ENCODE measurements around the gene ARHGAP11B.
"Not testable (repeated sequence)": the region's sequence is repeated elsewhere in the genome, so short reads cannot be mapped to it uniquely, and the experiment has no call there.

ARHGAP11B gene

GRCh38 chr15:30625436-30626193 lies at the start of gene ARHGAP11B:
TSS of gene ARHGAP11B (plus strand) at chr15:30626128.
- 0% methylated on average over 14 to 17 of the region's 35 CpGs for WGBS, 2 experiments (ENCODE audit: insufficient coverage in 2 of 2)

GRCh38 chr15:30579394-30579970 lies 46.4 kb upstream of the ARHGAP11B start:
- not testable (repeated sequence) for H3K4me3 ChIP-seq (ENCODE audit: extremely low read depth, insufficient read depth, low read length, poor library complexity, severe bottlenecking); H3K36me3 ChIP-seq (ENCODE audit: control insufficient read depth, insufficient read depth, low read length); H3K4me1 ChIP-seq (ENCODE audit: control insufficient read depth, insufficient read depth, low read length, poor library complexity, severe bottlenecking); H3K27ac ChIP-seq (ENCODE audit: low read depth, low read length, severe bottlenecking); H3K9me3 ChIP-seq (ENCODE audit: control insufficient read depth, low read length)
- WGBS, 2 experiments (ENCODE audit: insufficient coverage in 2 of 2), result no CpG with 5 or more reads among the region's 6 CpGs

More at GRCh38 chr15:30625436-30626193, at the start of gene ARHGAP11B:
- H3K4me1 ChIP-seq (ENCODE audit: control insufficient read depth, insufficient read depth, low read length, poor library complexity, severe bottlenecking); H3K9me3 ChIP-seq (ENCODE audit: control insufficient read depth, low read length); H3K36me3 ChIP-seq (ENCODE audit: control insufficient read depth, insufficient read depth, low read length): not testable (repeated sequence)
- Histone ChIP-seq H3K4me3 (ENCODE audit: extremely low read depth, insufficient read depth, low read length, poor library complexity, severe bottlenecking) (peak within 1 kb of the TSS; percentile 56), H3K27ac (ENCODE audit: low read depth, low read length, severe bottlenecking) (peak within 1 kb of the TSS; percentile 78)

DNA sequence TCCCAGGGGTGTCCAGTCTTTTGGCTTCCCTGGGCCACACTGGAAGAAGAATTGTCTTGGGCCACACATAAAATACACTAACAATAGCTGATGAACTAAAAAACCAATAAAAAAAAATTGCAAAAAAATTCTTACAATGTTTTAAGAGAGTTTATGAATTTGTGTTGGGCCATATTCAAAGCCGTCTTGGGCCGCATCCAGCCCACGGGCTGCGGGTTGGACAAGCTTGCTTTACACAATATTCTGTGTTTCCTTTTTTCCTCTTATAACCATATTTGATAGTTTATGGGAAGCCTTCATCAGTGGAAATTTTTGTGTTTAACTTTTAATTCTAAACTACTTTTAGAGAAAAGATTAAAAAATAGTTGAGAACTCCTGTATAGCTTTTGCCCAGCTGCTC lies 45.2 kb upstream of the ARHGAP11B start:
- WGBS, 2 experiments (ENCODE audit: insufficient coverage in 2 of 2), result no CpG with 5 or more reads among the region's 4 CpGs
- not testable (repeated sequence) for H3K4me1 ChIP-seq (ENCODE audit: control insufficient read depth, insufficient read depth, low read length, poor library complexity, severe bottlenecking); H3K27ac ChIP-seq (ENCODE audit: low read depth, low read length, severe bottlenecking); H3K9me3 ChIP-seq (ENCODE audit: control insufficient read depth, low read length); H3K36me3 ChIP-seq (ENCODE audit: control insufficient read depth, insufficient read depth, low read length); H3K4me3 ChIP-seq (ENCODE audit: extremely low read depth, insufficient read depth, low read length, poor library complexity, severe bottlenecking)

DNA sequence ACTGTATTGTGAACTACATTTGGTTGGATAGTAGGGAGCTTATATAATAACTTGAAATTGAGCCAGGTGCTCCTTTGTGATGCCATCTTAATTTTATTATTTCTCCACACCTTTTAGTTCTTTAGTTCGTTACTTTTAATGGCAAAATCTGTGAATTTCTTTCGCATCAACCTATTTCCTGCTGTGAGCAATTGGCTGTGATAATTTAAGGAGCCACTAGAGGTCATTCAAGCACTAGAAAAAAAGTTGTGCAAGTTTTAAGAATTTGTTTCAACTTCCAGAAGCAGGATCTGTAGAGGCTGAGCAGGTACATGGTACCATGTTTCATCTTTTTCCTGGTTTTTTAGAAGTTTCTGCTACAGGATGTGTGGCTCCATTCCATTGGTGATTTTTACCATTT lies 27.0 kb upstream of the ARHGAP11B start:
- not testable (repeated sequence) for H3K27ac ChIP-seq (ENCODE audit: low read depth, low read length, severe bottlenecking); H3K4me1 ChIP-seq (ENCODE audit: control insufficient read depth, insufficient read depth, low read length, poor library complexity, severe bottlenecking); H3K4me3 ChIP-seq (ENCODE audit: extremely low read depth, insufficient read depth, low read length, poor library complexity, severe bottlenecking); H3K9me3 ChIP-seq (ENCODE audit: control insufficient read depth, low read length); H3K36me3 ChIP-seq (ENCODE audit: control insufficient read depth, insufficient read depth, low read length)
- 50% methylated on average over 1 of the region's 2 CpGs; no CpG with 5 or more reads in 1 of the 2 experiments for WGBS, 2 experiments (ENCODE audit: insufficient coverage in 2 of 2)

DNA sequence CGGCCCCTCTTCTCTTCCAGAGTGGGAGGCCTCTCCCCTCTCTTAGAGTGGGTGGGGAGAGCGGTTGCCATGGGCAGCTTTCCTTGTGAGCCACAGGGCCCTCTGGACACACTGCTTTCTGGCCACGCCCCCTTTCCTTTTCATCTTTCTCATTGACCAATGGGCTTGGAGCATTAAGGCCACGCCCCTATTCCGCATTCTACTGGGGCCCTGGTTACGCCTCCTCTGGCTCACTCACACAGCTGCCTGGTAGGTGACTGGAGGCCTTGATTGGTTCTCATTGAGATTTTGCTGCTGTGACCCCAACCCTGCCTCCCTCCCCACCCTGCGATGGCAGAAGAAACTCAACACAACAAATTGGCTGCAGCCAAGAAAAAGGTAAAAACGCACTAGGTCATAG lies 22.1 kb upstream of the ARHGAP11B start, which contains the start of gene GOLGA8H:
Gene GOLGA8H (plus strand): TSS at position 233 of the 400 bp plus-strand sequence. CDS start 98 bp downstream, at position 331.
- not testable (repeated sequence) for H3K36me3 ChIP-seq (ENCODE audit: control insufficient read depth, insufficient read depth, low read length); H3K9me3 ChIP-seq (ENCODE audit: control insufficient read depth, low read length); H3K27ac ChIP-seq (ENCODE audit: low read depth, low read length, severe bottlenecking); H3K4me1 ChIP-seq (ENCODE audit: control insufficient read depth, insufficient read depth, low read length, poor library complexity, severe bottlenecking); H3K4me3 ChIP-seq (ENCODE audit: extremely low read depth, insufficient read depth, low read length, poor library complexity, severe bottlenecking)
- 80 to 100% methylated on average over 1 to 3 of the region's 8 CpGs for WGBS, 2 experiments (ENCODE audit: insufficient coverage in 2 of 2)

DNA sequence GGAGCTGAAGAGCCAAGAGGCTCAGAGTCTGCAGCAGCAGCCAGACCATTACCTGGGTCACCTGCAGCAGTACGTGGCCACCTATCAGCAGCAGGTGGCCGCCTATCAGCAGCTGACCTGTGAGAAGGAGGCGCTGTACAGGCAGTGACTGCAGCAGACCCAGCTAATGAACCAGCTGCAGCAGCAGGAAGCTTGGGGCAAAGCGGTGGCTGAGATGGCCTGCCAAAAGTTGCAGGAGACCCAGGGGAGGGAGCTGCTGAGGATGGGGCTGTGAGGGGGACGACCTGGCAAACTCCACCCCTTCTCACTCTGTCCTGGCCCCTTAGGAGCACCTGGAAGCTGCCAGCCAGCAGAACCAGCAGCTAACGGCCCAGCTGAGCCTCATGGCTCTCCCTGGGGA lies 13.7 kb upstream of the ARHGAP11B start:
- H3K27ac ChIP-seq (ENCODE audit: low read depth, low read length, severe bottlenecking); H3K4me1 ChIP-seq (ENCODE audit: control insufficient read depth, insufficient read depth, low read length, poor library complexity, severe bottlenecking): not testable (repeated sequence)
- WGBS, 2 experiments (ENCODE audit: insufficient coverage in 2 of 2), result no CpG with 5 or more reads among the region's 6 CpGs

GRCh38 chr15:30621342-30621741 lies 4.6 kb upstream of the ARHGAP11B start:
- not testable (repeated sequence) for H3K27ac ChIP-seq (ENCODE audit: low read depth, low read length, severe bottlenecking); H3K4me3 ChIP-seq (ENCODE audit: extremely low read depth, insufficient read depth, low read length, poor library complexity, severe bottlenecking); H3K4me1 ChIP-seq (ENCODE audit: control insufficient read depth, insufficient read depth, low read length, poor library complexity, severe bottlenecking); H3K9me3 ChIP-seq (ENCODE audit: control insufficient read depth, low read length); H3K36me3 ChIP-seq (ENCODE audit: control insufficient read depth, insufficient read depth, low read length)
- WGBS, 2 experiments (ENCODE audit: insufficient coverage in 2 of 2), result 0% methylated on average over 1 of the region's 3 CpGs; no CpG with 5 or more reads in 1 of the 2 experiments

More for the DNA sequence above, 13.7 kb upstream of the ARHGAP11B start:
- H3K9me3 ChIP-seq (ENCODE audit: control insufficient read depth, low read length); H3K36me3 ChIP-seq (ENCODE audit: control insufficient read depth, insufficient read depth, low read length); H3K4me3 ChIP-seq (ENCODE audit: extremely low read depth, insufficient read depth, low read length, poor library complexity, severe bottlenecking): not testable (repeated sequence)

GRCh38 chr15:30626194-30626565 lies 252 bp downstream of the ARHGAP11B start:
- Histone ChIP-seq H3K27ac (ENCODE audit: low read depth, low read length, severe bottlenecking) (peak overlapping the region; percentile 78), H3K4me3 (ENCODE audit: extremely low read depth, insufficient read depth, low read length, poor library complexity, severe bottlenecking) (peak overlapping the region; percentile 56)
- not testable (repeated sequence) for H3K4me1 ChIP-seq (ENCODE audit: control insufficient read depth, insufficient read depth, low read length, poor library complexity, severe bottlenecking); H3K9me3 ChIP-seq (ENCODE audit: control insufficient read depth, low read length); H3K36me3 ChIP-seq (ENCODE audit: control insufficient read depth, insufficient read depth, low read length)
- 0% methylated on average over 4 to 6 of the region's 22 CpGs for WGBS, 2 experiments (ENCODE audit: insufficient coverage in 2 of 2)

DNA sequence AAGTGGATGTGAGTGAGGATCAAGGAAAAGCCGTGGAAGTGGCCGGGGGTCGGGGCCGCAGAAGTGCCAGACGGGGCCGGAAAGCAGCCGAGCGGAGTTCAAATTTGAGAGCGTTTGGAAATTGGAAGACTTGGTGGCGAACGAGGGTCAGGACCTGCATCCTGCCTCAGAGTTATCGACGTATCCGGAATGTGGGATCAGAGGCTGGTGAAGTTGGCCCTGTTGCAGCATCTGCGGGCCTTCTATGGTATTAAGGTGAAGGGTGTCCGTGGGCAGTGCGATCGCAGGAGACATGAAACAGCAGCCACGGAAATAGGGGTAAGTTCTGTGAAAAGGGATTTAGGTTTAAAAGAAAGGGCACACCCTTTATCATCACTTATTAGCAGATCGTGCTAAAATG lies 704 bp downstream of the ARHGAP11B start:
- peak overlapping the region; percentile 78 for H3K27ac ChIP-seq (ENCODE audit: low read depth, low read length, severe bottlenecking)
- WGBS, 2 experiments (ENCODE audit: insufficient coverage in 2 of 2), result 0% methylated on average over 4 of the region's 20 CpGs; no CpG with 5 or more reads in 1 of the 2 experiments
- not testable (repeated sequence) for H3K36me3 ChIP-seq (ENCODE audit: control insufficient read depth, insufficient read depth, low read length); H3K4me1 ChIP-seq (ENCODE audit: control insufficient read depth, insufficient read depth, low read length, poor library complexity, severe bottlenecking); H3K9me3 ChIP-seq (ENCODE audit: control insufficient read depth, low read length)
- peak overlapping the region; percentile 56 for H3K4me3 ChIP-seq (ENCODE audit: extremely low read depth, insufficient read depth, low read length, poor library complexity, severe bottlenecking)

- Histone ChIP-seq H3K27ac (ENCODE audit: low read depth, low read length, severe bottlenecking) (no peak overlapping the region), H3K4me1 (ENCODE audit: control insufficient read depth, insufficient read depth, low read length, poor library complexity, severe bottlenecking) (peaks cover 6% of the 10 kb centered on the region), H3K36me3 (ENCODE audit: control insufficient read depth, insufficient read depth, low read length) (peaks cover 42% of the 10 kb centered on the region), H3K9me3 (ENCODE audit: control insufficient read depth, low read length) (no peaks in the 10 kb centered on the region), H3K4me3 (ENCODE audit: extremely low read depth, insufficient read depth, low read length, poor library complexity, severe bottlenecking) (no peak overlapping the region)
- WGBS, 2 experiments (ENCODE audit: insufficient coverage in 2 of 2), result 94 to 100% methylated on average over 2 to 3 of the region's 5 CpGs
Observed at GRCh38 chr15:30650012-30650929, 24.3 kb downstream of the ARHGAP11B start.
